ENCODE results near the gene ID1. TPM values are rescaled to one million over a fixed set of nuclear protein-coding genes. Genes with fewer than 3 reads are reported as not detected.
A peak's percentile ranks its signal among the peaks of the same experiment; 100 is the strongest.

ID1 gene
- total and polyA plus RNA-seq, 2 of the 13 experiments (the other 11 are each of a cell fraction or from before 2014, with no cell fraction given): 320 to 419 TPM

DNA sequence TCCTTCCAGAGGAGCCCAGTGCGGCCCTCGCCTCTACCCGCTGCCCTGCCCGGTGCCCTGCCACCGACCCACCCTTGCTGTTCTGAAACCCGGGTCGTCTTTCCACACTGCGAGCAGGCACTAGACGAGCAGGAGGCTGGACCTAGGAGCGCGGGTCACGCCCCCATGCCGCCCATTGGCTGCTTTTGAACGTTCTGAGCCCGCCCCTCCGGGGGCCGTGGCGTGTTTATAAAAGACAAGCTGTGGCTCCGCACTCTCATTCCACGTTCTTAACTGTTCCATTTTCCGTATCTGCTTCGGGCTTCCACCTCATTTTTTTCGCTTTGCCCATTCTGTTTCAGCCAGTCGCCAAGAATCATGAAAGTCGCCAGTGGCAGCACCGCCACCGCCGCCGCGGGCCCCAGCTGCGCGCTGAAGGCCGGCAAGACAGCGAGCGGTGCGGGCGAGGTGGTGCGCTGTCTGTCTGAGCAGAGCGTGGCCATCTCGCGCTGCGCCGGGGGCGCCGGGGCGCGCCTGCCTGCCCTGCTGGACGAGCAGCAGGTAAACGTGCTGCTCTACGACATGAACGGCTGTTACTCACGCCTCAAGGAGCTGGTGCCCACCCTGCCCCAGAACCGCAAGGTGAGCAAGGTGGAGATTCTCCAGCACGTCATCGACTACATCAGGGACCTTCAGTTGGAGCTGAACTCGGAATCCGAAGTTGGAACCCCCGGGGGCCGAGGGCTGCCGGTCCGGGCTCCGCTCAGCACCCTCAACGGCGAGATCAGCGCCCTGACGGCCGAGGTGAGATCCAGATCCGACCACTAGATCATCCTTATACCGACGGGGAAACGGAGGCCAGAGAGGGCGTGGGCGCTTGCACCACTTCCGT, at the start of gene ID1 (continued):
- TF ChIP-seq KDM4B (CRISPR knock-in tag; IDR thresholded peaks at IDR 0.05) (peak; percentile 82), ZNF816 (CRISPR knock-in tag; IDR thresholded peaks at IDR 0.05; ENCODE audit: borderline replicate concordance) (peak; percentile 88), ZBTB21 (CRISPR knock-in tag; IDR thresholded peaks at IDR 0.05) (no peak; the same call in 1 of the 2 replicates), ZNF430 (CRISPR knock-in tag; IDR thresholded peaks at IDR 0.05) (peak; percentile 7; the same call in 1 of the 2 replicates), NFATC3 (CRISPR knock-in tag; IDR thresholded peaks at IDR 0.05) (peak; percentile 20), ZNF3 (CRISPR knock-in tag; IDR thresholded peaks at IDR 0.05) (peak; percentile 8; the same call in 1 of the 2 replicates), NKX3-1 (CRISPR knock-in tag; IDR thresholded peaks at IDR 0.05) (peak; percentile 94; the same call in 1 of the 2 replicates), MTA3 (CRISPR knock-in tag; IDR thresholded peaks at IDR 0.05) (0 out of 2 replicates have a peak, but pooled peaks have one; percentile 67), ZNF33B (CRISPR knock-in tag; IDR thresholded peaks at IDR 0.05) (peak; percentile 73), RXRB (CRISPR knock-in tag; IDR thresholded peaks at IDR 0.05; ENCODE audit: borderline replicate concordance) (peak; percentile 89), ZNF205 (CRISPR knock-in tag; IDR thresholded peaks at IDR 0.05) (peak; percentile 96), AGO2 (optimal IDR thresholded peaks at IDR 0.05; ENCODE audit: low read depth, low read length) (peak; percentile 100), ZNF460 (CRISPR knock-in tag; IDR thresholded peaks at IDR 0.05; ENCODE audit: borderline replicate concordance) (no peak; the same call in 1 of the 2 replicates), NR2C2 (CRISPR knock-in tag; IDR thresholded peaks at IDR 0.05; ENCODE audit: borderline replicate concordance) (no peak; the same call in 1 of the 2 replicates), GATAD1 (CRISPR knock-in tag; IDR thresholded peaks at IDR 0.05) (peak; percentile 75), ZNF616 (CRISPR knock-in tag; IDR thresholded peaks at IDR 0.05; ENCODE audit: low read depth) (no peak), ZSCAN21 (CRISPR knock-in tag; IDR thresholded peaks at IDR 0.05; ENCODE audit: borderline replicate concordance) (peak; percentile 93), NR2F1 (CRISPR knock-in tag; IDR thresholded peaks at IDR 0.05) (peak; percentile 4 to 8; a peak in 1 of 4 replicates)
- TF ChIP-seq, protein P1, sequence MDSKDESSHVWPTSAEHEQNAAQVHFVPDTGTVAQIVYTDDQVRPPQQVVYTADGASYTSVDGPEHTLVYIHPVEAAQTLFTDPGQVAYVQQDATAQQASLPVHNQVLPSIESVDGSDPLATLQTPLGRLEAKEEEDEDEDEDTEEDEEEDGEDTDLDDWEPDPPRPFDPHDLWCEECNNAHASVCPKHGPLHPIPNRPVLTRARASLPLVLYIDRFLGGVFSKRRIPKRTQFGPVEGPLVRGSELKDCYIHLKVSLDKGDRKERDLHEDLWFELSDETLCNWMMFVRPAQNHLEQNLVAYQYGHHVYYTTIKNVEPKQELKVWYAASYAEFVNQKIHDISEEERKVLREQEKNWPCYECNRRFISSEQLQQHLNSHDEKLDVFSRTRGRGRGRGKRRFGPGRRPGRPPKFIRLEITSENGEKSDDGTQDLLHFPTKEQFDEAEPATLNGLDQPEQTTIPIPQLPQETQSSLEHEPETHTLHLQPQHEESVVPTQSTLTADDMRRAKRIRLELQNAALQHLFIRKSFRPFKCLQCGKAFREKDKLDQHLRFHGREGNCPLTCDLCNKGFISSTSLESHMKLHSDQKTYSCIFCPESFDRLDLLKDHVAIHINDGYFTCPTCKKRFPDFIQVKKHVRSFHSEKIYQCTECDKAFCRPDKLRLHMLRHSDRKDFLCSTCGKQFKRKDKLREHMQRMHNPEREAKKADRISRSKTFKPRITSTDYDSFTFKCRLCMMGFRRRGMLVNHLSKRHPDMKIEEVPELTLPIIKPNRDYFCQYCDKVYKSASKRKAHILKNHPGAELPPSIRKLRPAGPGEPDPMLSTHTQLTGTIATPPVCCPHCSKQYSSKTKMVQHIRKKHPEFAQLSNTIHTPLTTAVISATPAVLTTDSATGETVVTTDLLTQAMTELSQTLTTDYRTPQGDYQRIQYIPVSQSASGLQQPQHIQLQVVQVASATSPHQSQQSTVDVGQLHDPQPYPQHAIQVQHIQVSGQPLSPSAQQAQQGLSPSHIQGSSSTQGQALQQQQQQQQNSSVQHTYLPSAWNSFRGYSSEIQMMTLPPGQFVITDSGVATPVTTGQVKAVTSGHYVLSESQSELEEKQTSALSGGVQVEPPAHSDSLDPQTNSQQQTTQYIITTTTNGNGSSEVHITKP (CRISPR knock-in tag; IDR thresholded peaks at IDR 0.05; ENCODE audit: low read depth): peak; percentile 86; the same call in 1 of the 2 replicates
- TF ChIP-seq, protein P2, sequence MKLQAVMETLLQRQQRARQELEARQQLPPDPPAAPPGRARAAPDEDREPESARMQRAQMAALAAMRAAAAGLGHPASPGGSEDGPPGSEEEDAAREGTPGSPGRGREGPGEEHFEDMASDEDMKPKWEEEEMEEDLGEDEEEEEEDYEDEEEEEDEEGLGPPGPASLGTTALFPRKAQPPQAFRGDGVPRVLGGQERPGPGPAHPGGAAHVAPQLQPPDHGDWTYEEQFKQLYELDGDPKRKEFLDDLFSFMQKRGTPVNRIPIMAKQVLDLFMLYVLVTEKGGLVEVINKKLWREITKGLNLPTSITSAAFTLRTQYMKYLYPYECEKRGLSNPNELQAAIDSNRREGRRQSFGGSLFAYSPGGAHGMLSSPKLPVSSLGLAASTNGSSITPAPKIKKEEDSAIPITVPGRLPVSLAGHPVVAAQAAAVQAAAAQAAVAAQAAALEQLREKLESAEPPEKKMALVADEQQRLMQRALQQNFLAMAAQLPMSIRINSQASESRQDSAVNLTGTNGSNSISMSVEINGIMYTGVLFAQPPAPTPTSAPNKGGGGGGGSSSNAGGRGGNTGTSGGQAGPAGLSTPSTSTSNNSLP (IDR thresholded peaks at IDR 0.05; ENCODE audit: low read depth, low read length): no peak; the same call in 1 of the 2 replicates
- TF ChIP-seq, protein P3, sequence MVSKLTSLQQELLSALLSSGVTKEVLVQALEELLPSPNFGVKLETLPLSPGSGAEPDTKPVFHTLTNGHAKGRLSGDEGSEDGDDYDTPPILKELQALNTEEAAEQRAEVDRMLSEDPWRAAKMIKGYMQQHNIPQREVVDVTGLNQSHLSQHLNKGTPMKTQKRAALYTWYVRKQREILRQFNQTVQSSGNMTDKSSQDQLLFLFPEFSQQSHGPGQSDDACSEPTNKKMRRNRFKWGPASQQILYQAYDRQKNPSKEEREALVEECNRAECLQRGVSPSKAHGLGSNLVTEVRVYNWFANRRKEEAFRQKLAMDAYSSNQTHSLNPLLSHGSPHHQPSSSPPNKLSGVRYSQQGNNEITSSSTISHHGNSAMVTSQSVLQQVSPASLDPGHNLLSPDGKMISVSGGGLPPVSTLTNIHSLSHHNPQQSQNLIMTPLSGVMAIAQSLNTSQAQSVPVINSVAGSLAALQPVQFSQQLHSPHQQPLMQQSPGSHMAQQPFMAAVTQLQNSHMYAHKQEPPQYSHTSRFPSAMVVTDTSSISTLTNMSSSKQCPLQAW (CRISPR knock-in tag; IDR thresholded peaks at IDR 0.05): peak; percentile 76

Data from HepG2 (cell line).